NCI-H2081 treated with DMSO at 0.1 percent for 48 hours (cell line): ENCODE measurements around the gene LSMEM2.
"Not testable (repeated sequence)": the region's sequence is repeated elsewhere in the genome, so short reads cannot be mapped to it uniquely, and the experiment has no call there.

Experiments used
- DNase-seq: peaks from one replicate; lab custom pipeline; 2025; lab: John Stamatoyannopoulos, UW

The LSMEM2 gene

DNA sequence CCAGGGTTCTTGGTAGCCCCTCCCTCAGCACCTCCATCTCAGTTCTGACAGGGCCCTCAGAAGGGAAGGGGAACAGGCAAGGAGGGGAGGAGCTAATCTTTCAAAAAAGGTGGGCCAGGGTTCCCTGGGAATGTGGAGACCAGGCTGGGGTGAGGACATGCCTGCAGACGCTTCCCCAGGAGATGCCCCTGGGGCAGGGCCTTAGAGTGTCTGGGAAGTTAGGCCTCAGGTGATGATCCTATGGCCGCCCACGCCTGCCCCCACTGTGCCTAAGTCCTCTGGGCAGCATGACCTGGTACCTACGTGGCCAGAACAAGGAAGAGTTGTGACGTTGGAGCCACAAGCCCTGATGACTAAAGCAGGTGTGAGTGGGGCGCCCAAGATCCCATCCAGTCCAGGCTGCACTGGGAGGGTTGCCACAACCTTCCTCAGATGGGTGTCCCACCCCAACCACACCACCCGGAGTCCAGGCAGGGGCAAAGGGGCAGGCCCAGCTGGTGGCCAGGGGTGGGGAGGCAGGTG is 13.9 kb upstream of the LSMEM2 start:
- no peak for DNase-seq

DNA sequence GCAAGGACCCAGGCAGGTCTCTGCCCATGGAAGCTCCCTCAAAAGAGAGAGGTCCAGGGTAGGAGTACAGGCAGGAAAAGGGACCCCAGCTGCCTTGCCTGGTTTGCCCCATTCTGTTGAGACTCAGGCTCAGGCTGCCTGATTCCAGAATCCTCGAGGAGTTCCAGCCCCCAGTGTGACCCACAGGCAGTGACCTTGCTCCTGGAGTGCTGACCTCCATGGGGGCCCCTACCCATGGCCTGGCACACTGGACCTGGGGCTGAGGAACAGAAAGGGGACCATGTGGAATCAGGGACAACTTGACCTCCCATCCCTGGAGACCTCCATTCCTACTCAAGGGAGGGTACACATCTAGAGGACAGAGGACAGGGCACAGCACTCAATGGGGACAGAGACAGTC is 13.3 kb upstream of the LSMEM2 start:
- DNase-seq = no peak

DNA sequence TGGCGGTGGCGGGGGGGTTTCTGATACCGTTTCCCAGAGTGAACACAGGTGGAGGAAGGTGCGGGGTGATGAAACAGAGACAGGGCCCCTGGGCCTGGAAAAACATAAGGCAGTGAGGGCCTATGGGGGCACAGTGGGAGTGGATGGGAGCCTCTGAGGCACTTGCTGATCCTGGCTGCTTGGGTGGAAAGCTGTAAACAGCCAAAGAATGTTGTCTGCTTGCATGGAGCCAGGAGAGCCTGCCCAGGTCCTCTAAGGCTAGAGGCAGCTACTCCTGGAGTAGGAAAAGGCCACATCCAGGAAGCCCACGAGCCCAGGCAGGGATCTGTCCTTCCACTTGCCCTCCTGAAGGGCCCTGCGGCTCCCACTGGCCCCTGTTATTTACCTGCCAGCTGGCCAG is 12.9 kb upstream of the LSMEM2 start:
- no peak for DNase-seq

DNA sequence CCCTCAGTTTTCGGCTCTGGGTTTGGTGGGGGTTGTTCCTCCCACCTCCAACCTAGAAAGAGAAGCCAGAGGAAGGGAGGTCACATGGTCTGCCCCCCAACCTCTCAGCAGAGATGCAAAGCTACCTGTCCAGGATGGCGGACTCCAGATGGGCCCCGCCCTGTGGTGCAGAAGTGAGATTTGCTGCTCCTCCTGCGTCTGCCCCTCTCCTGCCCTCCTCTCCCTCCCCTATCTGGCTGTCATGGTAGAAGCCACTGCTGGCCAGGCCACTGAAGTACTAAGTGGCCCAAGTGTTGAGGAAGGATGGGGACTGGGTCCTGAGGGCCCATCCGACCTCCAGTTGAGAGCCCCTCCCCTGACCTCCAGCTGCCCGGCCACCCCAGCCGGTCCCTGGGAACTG is 12.1 kb upstream of the LSMEM2 start:
- DNase-seq = no peak

DNA sequence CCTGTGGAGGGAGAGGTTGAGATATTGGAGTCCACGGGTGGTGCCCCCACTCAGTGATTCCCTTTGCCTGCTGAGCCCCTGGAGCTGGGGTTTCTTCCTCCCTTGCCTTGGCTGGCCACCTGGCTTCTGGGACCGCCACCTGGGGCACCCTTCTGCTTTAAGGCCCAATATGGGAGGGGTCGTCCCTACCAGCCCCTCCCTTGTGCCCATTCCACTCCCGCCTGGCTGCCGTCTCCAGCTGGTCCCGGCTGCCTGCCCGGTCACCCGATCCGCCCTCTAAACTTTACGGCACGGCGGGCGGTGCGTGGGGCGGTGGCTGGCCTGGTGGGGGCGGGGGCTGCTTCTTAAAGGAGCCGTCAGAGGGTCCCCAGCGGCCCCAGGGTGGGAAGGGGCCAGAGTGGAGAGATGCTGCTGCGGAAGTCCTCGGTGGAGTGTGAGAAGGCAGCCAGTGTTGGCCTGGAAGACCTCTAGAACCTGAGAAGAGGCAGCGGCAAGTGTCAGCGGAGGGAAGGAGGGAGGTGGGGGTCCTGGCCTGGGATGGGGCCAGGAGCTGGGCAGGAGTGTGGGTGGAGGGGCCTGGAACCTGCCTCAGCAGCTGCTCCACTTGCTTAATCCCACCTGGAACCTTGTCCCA is 11.5 kb upstream of the LSMEM2 start:
- DNase-seq = no peak

DNA sequence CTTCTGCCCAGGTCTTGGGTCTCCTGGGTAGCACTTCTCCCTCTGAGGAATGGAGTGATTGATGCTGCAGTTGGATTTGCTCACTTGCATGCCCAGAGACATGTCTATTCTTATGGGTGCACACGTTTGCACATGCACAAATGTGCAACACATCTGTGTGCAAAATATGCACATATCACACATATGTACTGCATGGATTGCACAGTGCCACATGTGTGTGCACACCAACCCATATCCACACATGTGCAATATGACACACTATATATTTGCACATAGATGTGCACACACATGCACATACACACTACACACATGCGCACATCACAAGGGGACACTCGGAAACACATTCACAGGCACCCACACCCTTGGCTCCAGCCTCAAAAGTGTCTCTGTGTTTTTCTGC is 10.6 kb upstream of the LSMEM2 start:
- no peak for DNase-seq

DNA sequence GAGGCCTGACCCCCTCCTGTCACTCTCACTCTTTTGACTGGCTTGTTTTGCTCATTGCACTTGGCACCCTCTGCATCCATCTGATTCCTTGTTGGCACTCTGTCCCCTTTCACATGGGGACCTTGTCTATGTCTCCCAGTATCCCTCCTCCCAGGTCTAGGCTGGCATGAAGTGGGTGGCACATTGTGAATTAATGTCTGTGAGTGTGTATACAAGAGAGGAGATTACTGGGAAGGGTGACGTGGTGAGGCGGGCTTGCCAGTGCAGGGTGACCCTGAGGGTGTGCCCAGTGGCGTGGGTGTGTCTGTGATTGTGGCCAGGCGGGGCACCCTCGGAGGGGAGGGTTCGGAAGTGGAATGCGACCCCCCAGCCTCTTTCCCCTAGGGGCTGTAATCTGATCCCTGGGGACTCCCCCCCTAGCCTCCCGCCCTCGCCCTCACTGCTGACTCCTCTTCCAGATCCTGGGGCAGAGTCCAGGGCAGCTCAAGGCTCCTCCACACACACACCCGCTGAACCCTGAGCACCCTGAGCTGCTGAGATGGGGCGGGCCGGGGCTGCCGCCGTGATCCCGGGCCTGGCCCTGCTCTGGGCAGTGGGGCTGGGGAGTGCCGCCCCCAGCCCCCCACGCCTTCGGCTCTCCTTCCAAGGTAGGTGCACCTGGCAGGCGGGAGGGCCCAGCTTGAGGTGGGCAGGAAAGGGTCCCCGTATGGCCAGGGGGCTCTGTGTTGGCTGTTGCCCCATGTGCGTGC is 10.0 kb upstream of the LSMEM2 start, which contains the start of gene SEMA3B:
Gene SEMA3B (plus strand): TSS at position 445 of the 749 bp plus-strand sequence. CDS start 94 bp downstream, at position 539.
- no peak for DNase-seq

DNA sequence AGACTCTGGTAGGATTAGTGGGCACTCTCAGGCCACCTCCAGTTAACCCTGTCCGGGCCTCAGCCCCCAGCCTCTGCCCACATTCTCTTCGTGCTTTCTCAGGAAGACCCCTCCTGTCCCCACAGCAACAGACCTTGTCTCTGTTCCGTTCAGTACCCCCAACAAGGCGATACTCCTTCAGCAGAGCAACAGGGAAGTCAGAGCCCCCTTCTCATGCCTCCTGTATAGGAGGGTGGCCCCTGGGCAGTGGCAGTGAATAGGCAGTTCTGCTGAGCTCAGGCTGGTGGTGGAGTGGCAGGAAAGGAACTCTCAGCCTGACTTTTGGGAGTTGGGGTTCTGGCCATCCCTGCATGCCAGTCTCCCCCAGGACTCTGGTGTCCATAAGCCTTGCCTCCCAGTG is 9.4 kb upstream of the LSMEM2 start:
- DNase-seq = no peak

DNA sequence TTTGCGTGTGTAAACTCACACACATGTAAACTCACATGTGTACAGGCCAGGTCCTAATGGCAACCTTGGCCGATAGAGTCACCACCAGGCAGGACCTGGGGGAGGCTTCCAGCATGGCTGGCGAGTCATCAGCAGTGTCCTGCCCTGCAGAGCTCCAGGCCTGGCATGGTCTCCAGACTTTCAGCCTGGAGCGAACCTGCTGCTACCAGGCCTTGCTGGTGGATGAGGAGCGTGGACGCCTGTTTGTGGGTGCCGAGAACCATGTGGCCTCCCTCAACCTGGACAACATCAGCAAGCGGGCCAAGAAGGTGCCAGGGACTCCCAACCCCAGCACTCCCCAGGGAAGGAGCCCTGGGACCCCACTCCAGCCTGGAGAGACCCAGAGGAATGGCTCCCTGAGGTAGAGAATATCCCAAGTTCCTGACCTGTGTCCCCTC is 8.9 kb upstream of the LSMEM2 start:
- DNase-seq = no peak

DNA sequence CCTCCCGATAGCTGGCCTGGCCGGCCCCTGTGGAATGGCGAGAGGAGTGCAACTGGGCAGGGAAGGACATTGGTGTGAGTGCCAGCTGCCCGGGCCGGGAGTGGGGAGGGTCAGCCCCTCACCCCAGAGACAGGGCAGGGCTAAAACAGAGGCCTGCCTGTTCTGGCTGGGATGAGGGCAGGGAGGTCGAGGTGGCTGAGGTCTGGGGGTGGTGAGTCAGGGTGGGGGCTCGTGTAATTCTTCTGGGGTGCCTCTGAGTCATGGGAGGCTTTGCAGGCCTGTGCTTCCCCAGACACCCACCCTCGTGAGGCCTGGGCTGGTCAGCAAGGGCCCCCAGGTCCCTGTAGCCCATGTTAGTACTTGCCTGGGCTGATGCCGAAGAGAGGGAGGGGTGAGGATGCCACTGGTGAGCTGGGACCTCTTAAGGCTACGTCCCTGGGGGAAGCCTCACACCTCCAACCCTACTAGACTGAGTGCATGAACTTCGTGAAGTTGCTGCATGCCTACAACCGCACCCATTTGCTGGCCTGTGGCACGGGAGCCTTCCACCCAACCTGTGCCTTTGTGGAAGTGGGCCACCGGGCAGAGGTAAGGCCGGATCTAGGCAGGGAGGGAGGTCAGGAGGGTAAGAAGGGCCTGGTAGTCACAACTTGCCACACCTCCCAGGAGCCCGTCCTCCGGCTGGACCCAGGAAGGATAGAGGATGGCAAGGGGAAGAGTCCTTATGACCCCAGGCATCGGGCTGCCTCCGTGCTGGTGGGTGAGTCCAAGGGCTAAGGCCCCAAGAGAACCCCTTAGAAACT is 8.3 kb upstream of the LSMEM2 start:
- DNase-seq = no peak

DNA sequence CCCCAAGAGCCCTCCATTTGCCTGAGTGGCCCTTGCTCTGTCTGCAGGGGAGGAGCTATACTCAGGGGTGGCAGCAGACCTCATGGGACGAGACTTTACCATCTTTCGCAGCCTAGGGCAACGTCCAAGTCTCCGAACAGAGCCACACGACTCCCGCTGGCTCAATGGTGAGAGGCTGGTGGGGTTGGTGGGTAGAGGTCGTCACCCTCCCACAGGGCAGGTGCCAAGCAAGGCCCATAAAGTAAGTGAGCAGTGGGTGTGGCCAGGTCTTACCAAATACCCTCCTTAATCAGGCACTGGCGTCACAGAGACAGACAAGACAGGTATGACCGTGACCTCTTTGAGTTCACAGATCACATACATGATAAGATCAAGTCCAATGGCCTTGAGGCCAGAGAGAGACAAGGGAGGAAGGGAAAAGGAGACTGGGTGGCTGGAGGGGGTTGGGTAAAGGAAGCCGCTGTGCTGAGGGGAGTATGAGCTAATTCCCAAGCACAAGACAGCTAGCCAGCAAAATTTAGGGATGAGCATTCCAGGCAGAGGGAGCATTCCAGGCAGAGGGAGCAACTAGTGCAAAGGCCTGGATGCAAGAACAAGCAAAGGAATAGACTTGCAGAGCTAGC is 7.5 kb upstream of the LSMEM2 start:
- DNase-seq = no peak

DNA sequence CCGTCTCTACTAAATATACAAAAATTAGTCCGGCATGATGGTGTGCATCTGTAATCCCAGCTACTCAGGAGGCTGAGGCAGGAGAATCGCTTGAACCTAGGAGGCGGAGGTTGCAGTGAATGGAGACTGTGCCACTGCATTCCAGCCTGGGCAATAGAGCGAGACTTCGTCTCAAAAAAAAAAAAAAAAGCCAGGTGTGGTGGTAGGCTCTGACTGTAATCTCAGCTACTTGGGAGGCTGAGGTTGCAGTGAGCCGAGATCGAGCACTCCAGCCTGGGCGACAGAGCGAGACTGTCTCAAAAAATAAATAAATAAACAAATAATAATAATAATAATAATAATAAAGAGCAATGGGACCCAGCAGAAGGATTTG is 6.4 kb upstream of the LSMEM2 start:
- DNase-seq = not testable (repeated sequence)

DNA sequence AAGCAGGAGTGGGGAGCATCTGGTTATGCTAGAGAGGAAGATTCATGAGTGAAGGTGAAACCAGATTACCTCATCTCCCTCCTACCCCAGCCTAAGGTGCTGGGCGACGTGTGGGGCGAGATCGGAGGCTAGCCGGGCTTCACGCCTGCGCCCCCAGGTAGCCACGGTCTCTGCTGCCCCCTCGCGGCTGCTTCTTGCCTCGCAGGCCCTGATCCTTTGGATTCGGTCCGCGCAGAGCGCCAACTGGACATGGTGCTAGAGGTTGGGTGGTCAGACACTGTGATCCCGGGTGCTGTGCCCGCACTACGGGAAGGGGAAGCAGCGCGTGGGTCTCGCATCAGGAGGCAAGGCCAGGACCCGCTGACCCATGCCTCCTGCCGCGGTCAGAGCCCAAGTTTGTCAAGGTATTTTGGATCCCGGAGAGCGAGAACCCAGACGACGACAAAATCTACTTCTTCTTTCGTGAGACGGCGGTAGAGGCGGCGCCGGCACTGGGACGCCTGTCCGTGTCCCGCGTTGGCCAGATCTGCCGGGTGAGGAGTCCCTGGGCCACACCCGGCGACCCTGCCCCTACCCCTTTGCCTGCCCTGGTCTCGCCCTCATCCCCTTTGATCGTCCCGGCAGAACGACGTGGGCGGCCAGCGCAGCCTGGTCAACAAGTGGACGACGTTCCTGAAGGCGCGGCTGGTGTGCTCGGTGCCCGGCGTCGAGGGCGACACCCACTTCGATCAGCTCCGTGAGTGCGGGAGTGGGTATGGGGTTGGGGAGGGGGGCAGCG is 5.8 kb upstream of the LSMEM2 start:
- no peak for DNase-seq

DNA sequence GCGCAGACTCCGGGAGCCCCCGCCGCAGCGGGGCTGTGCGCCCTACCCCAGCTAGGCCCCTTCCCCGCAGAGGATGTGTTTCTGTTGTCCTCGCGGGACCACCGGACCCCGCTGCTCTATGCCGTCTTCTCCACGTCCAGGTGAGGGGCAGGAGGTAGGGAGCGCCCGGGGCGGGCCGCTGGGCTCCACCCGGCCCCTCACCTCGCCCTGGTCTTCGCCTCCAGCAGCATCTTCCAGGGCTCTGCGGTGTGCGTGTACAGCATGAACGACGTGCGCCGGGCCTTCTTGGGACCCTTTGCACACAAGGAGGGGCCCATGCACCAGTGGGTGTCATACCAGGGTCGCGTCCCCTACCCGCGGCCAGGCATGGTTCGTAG is 5.2 kb upstream of the LSMEM2 start:
- DNase-seq = no peak

DNA sequence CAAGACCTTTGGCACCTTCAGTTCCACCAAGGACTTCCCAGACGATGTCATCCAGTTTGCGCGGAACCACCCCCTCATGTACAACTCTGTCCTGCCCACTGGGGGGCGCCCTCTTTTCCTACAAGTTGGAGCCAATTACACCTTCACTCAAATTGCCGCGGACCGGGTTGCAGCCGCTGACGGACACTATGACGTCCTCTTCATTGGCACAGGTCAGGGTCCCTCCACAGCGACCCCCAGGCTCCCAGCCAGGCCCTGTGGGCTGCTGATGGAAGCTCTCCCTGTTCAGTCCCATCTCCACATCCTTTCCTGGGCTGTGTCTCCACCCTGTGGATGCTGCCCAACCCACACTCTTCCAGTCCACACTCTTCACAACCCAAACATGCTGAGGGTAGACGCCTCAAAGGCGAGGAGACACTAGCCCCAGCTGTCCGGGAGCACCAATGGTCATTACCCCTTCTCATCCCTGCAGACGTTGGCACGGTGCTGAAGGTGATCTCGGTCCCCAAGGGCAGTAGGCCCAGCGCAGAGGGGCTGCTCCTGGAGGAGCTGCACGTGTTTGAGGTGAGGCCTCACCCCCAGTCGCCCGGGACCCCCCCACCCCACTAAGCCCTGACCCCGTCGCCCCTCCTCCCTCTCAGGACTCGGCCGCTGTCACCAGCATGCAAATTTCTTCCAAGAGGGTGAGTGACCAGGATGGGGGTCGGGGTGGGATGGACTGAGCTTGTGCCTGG is 4.3 kb upstream of the LSMEM2 start:
- no peak for DNase-seq

DNA sequence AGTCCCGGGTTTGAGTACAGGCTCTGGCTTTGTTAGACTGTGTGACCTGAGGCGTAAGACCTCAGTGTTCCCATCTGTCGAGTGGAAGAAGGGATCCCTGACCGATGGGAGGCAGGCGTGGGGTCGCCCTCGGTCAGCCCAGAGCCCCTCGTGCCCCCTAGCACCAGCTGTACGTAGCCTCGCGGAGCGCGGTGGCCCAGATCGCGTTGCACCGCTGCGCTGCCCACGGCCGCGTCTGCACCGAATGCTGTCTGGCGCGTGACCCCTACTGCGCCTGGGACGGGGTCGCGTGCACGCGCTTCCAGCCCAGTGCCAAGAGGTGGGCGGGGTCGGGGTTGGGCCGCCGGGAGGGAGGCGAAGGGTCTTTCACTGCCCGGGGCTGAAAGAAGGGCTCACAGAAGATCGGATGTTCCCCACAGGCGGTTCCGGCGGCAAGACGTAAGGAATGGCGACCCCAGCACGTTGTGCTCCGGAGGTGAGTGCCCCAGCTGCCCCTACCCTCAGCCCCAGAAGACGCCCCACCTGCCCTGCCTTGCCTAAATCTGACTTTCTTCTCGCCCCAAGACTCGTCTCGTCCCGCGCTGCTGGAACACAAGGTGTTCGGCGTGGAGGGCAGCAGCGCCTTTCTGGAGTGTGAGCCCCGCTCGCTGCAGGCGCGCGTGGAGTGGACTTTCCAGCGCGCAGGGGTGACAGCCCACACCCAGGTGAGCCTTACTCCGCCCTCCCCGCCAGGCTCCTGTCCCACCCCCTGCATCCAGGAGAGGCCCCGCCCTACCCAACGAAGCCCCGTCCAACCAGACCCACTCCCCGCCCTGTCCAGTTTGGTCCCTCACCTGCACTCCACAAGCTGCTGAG is 3.5 kb upstream of the LSMEM2 start:
- DNase-seq = no peak

DNA sequence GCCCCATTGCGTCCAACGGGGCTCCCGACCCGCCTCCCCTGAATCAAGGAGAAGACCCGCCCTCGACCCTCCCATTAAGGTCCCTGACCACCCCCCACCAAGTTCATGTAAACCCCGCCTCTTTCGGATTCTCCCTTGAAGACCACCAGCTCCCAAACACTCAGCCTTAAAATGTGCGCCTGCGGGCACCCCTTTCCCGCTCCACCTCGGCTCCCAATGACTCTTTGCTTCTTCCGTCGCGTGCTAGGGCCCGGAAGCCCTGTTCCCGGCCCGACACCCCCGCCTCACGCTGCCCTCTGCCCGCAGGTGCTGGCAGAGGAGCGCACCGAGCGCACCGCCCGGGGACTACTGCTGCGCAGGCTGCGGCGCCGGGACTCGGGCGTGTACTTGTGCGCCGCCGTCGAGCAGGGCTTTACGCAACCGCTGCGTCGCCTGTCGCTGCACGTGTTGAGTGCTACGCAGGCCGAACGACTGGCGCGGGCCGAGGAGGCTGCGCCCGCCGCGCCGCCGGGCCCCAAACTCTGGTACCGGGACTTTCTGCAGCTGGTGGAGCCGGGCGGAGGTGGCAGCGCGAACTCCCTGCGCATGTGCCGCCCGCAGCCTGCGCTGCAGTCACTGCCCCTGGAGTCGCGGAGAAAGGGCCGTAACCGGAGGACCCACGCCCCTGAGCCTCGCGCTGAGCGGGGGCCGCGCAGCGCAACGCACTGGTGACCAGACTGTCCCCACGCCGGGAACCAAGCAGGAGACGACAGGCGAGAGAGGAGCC is 2.7 kb upstream of the LSMEM2 start:
- DNase-seq = no peak

DNA sequence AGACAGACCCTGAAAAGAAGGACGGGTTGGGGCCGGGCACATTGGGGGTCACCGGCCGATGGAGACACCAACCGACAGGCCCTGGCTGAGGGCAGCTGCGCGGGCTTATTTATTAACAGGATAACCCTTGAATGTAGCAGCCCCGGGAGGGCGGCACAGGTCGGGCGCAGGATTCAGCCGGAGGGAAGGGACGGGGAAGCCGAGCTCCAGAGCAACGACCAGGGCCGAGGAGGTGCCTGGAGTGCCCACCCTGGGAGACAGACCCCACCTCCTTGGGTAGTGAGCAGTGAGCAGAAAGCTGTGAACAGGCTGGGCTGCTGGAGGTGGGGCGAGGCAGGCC is 2.2 kb upstream of the LSMEM2 start:
- no peak for DNase-seq
